K562 (cell line): ENCODE results near the gene TMEM181. TPM values are rescaled to one million over a fixed set of nuclear protein-coding genes. Genes with fewer than 3 reads are reported as not detected.
A peak's percentile ranks its signal among the peaks of the same experiment; 100 is the strongest.

Source experiments
- ESRRA ChIP-seq: fragments of 450-650 bp; IDR thresholded peaks from 2 replicates; pipeline ENCODE4 v1.6.1; 2014; ENCODE audit warnings: low read depth, mild to moderate bottlenecking, moderate library complexity, borderline replicate concordance
- IRF2 ChIP-seq: sonication (generic); formaldehyde crosslinking; IDR thresholded peaks from 2 replicates; pipeline ENCODE4 v1.8.1; 2022; ENCODE audit warnings: mild to moderate bottlenecking, missing genetic modification reagents
- JUND ChIP-seq, 2 experiments: IDR thresholded peaks; 2 replicates in 1 of 2; 3 replicates in 1 of 2; pipeline ENCODE4 v1.6.1; 2011; ENCODE audit warnings: borderline replicate concordance in 2 of 2, low read depth in 2 of 2, low read length in 2 of 2, improper control_type of control experiment in 1 of 2, missing biosample characterization in 1 of 2, missing genetic modification characterization in 1 of 2, missing genetic modification reagents in 1 of 2
- MAFK ChIP-seq: IDR thresholded peaks from 2 replicates; pipeline ENCODE4 v1.6.1; 2011; ENCODE audit warnings: low read length, improper control_type of control experiment
- MCM5 ChIP-seq: fragments of 450-650 bp; IDR thresholded peaks from 2 replicates; pipeline ENCODE4 v1.6.1; 2016; ENCODE audit warnings: low read depth
- MTA3 ChIP-seq: fragments of 450-650 bp; formaldehyde crosslinking; IDR thresholded peaks from 2 replicates; pipeline ENCODE4 v1.6.1; 2017; ENCODE audit warnings: mild to moderate bottlenecking, borderline replicate concordance
- NBN ChIP-seq: fragments of 450-650 bp; IDR thresholded peaks from 2 replicates; pipeline ENCODE4 v1.6.1; 2016; ENCODE audit warnings: low read depth, mild to moderate bottlenecking
- NR4A1 ChIP-seq, 2 experiments: fragments of 250-450 bp in 1 of 2; fragments of 450-650 bp in 1 of 2; sonication (Bioruptor Pico) in 1 of 2; IDR thresholded peaks; 2 replicates each; pipeline versions ENCODE4 v1.4.0 to v1.6.1; 2016 to 2020; ENCODE audit warnings: mild to moderate bottlenecking in 2 of 2, missing compliant biosample characterization in 1 of 2, missing genetic modification characterization in 1 of 2, moderate library complexity in 1 of 2
- POLR2AphosphoS2 ChIP-seq: IDR thresholded peaks from 2 replicates; pipeline ENCODE4 v1.6.1; 2012; ENCODE audit warnings: low read length, improper control_type of control experiment
- POLR2B ChIP-seq: fragments of 450-650 bp; IDR thresholded peaks from 2 replicates; pipeline ENCODE4 v1.6.1; 2018; ENCODE audit warnings: low read depth; ENCODE audit not compliant: partially characterized antibody
- RBM22 ChIP-seq: fragments of 200-400 bp; formaldehyde crosslinking; IDR thresholded peaks from 2 replicates; pipeline ENCODE4 v1.6.1; 2018; ENCODE audit warnings: low read length, low read depth; ENCODE audit not compliant: poor library complexity, severe bottlenecking
- TAF1 ChIP-seq: IDR thresholded peaks from 2 replicates; pipeline ENCODE4 v1.6.1; 2011; ENCODE audit warnings: mild to moderate bottlenecking, low read length, moderate library complexity; ENCODE audit not compliant: insufficient read depth, control insufficient read depth, severe bottlenecking; ENCODE audit errors: extremely low read depth
- ZNF134 ChIP-seq: fragments of 250-450 bp; sonication (Bioruptor Pico); conservative IDR thresholded peaks from 2 replicates; pipeline ENCODE4 v1.4.0; 2020
- ZNF23 ChIP-seq: fragments of 250-450 bp; sonication (Bioruptor Pico); IDR thresholded peaks from 2 replicates; pipeline ENCODE4 v1.4.0; 2020; ENCODE audit warnings: mild to moderate bottlenecking
- polyA plus RNA-seq, 8 experiments: library from polyadenylated mRNA; depleted of rRNA in 4 of 8; stranded (reverse) in 5 of 8; unstranded in 3 of 8; fragments of >200 nt; fragmentation: Nextera tagmentation in 2 of 8; fragmentation: Illumina TruSeq in 1 of 8; extraction: Ambion mirVana in 2 of 8; extraction: Trizol in 1 of 8; gene quantifications; 2 replicates each; pipeline versions ENCODE4 v1.2.1 to v1.2.3, GENCODE V29; 2011 to 2014; ENCODE audit warnings: inconsistent platforms in 1 of 8, missing spikeins in 1 of 8
- total RNA-seq, 7 experiments: library from RNA; depleted of rRNA in 6 of 7; stranded (reverse); fragments of >200 nt in 6 of 7; fragmentation: Illumina TruSeq in 2 of 7; extraction: Trizol in 2 of 7; gene quantifications; 2 replicates each; pipeline versions ENCODE4 v1.2.1 to v1.2.3, GENCODE V29; 2011 to 2021; ENCODE audit warnings: low replicate concordance in 1 of 7
- TF ChIP-seq, protein P1 (sequence below), 2 experiments: fragments of 450-650 bp; IDR thresholded peaks; 2 replicates each; pipeline ENCODE4 v1.6.1; 2016; ENCODE audit warnings: mild to moderate bottlenecking in 2 of 2, borderline replicate concordance in 1 of 2, low read depth in 1 of 2, moderate library complexity in 1 of 2
- TF ChIP-seq, protein P2 (sequence below): fragments of 250-450 bp; sonication (Bioruptor Pico); IDR thresholded peaks from 2 replicates; pipeline ENCODE4 v1.5.1; 2021; ENCODE audit warnings: mild to moderate bottlenecking

Gene TMEM181
- total and polyA plus RNA-seq, 9 of the 15 experiments (the other 6 are each of a cell fraction or from before 2014, with no cell fraction given): 5.6 to 27.2 (median 19.9) TPM

DNA sequence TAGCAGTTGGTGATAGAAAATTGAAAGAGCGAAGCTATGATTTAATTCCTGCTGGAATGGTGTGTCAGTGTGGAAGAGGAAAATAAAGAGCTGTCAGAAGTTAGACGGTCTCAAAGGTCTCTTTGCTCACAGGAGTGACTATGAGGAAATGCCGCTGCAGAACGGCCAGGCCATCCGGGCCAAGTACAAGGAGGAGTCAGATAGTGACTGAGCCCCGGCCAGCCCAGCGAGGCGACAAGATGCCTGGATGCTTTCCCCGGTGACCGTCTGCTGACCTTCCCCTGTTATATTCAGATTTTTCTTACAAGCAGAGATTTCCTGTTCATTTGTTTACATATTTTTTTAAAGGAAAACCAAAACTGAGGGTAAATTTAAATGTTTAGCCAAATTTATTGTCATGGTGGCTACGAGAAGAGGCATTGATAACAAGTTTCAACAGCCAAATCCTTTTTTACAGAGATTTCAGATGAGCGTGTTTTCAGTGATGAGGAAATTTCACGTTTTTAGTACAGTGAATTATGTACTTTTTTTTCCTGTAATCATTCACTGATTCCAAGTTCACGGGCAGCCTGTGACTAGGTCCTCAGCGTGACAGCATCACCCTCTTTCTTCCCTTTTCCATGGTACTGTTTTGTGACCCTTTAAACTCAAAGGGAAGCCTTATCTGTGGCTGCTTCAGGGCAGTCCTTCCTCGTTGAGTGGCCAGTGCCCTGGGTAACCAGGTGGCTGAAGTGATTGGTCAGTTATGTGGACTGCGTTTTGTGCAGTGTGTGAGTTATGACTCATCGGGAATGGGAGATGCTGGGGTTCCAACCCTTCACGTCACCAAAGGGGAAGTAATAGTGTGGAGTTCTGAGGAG, 72.0 kb downstream of the TMEM181 start (continued):
- no peak for TF ChIP-seq TAF1
- peak; percentile 64; the same call in 1 of the 2 replicates for TF ChIP-seq MTA3
- peak; percentile 31; the same call in 1 of the 2 replicates for TF ChIP-seq ESRRA
- TF ChIP-seq MCM5: no peak
- TF ChIP-seq NBN: peak; percentile 25; the same call in 1 of the 2 replicates
- TF ChIP-seq, protein P1, sequence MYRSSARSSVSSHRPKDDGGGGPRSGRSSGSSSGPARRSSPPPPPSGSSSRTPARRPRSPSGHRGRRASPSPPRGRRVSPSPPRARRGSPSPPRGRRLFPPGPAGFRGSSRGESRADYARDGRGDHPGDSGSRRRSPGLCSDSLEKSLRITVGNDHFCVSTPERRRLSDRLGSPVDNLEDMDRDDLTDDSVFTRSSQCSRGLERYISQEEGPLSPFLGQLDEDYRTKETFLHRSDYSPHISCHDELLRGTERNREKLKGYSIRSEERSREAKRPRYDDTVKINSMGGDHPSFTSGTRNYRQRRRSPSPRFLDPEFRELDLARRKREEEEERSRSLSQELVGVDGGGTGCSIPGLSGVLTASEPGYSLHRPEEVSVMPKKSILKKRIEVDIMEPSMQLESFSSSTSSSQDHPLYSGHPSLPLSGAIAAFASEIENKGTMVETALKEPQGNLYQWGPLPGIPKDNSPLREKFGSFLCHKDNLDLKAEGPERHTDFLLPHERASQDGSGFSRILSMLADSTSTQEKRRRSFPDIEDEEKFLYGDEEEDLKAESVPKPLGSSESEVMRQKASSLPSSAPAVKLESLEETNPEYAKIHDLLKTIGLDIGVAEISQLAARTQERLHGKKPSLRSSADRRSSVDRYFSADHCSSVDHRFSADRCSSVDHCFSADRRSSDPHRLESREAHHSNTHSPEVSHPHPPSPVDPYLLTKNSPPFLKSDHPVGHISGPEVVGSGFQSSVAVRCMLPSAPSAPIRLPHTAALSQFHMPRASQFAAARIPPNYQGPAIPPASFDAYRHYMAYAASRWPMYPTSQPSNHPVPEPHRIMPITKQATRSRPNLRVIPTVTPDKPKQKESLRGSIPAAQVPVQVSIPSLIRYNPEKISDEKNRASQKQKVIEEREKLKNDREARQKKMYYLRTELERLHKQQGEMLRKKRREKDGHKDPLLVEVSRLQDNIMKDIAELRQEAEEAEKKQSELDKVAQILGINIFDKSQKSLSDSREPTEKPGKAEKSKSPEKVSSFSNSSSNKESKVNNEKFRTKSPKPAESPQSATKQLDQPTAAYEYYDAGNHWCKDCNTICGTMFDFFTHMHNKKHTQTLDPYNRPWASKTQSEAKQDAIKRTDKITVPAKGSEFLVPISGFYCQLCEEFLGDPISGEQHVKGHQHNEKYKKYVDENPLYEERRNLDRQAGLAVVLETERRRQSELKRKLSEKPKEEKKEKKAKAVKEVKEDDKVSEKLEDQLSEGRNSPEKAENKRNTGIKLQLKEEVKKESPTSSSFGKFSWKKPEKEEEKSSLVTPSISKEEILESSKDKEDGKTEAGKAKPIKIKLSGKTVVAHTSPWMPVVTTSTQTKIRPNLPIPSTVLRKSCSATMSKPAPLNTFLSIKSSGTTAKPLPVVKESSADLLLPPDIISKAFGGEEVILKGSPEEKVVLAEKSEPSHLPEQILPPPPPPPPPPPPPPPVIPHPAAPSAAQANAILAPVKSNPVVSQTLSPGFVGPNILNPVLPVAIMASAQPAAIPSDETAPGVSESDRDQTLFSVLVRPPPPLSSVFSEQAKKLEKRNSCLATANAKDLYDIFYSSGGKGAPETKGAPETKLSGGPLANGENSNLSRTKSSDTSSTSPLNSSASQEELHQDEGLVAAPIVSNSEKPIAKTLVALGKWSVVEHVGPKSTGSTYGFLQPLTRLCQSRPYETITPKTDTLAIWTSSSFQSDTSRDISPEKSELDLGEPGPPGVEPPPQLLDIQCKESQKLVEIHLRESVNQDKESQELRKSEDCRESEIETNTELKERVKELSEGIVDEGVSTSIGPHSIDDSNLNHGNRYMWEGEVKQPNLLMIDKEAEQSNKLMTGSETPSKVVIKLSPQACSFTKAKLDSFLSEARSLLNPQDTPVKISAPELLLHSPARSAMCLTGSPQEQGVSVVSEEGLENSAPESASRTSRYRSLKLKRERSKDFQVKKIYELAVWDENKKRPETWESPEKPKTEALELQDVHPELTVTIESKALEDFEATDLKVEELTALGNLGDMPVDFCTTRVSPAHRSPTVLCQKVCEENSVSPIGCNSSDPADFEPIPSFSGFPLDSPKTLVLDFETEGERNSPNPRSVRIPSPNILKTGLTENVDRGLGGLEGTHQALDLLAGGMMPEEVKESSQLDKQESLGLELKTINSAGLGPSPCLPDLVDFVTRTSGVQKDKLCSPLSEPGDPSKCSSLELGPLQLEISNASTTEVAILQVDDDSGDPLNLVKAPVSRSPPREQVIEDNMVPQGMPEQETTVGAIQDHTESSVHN (IDR thresholded peaks at IDR 0.05; ENCODE audit: borderline replicate concordance in 1 of 2, low read depth in 1 of 2): no peak
- TF ChIP-seq NR4A1 (CRISPR knock-in tag; IDR thresholded peaks at IDR 0.05): no peak
- no peak for TF ChIP-seq NR4A1 (tag; IDR thresholded peaks at IDR 0.05)
- TF ChIP-seq, protein P2, sequence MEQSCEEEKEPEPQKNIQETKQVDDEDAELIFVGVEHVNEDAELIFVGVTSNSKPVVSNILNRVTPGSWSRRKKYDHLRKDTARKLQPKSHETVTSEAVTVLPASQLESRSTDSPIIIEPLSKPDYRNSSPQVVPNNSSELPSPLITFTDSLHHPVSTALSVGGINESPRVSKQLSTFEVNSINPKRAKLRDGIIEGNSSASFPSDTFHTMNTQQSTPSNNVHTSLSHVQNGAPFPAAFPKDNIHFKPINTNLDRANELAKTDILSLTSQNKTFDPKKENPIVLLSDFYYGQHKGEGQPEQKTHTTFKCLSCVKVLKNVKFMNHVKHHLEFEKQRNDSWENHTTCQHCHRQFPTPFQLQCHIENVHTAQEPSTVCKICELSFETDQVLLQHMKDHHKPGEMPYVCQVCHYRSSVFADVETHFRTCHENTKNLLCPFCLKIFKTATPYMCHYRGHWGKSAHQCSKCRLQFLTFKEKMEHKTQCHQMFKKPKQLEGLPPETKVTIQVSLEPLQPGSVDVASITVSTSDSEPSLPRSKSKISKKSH (CRISPR knock-in tag): no peak
- TF ChIP-seq POLR2AphosphoS2: 0 out of 2 replicates have a peak, but pooled peaks have one; percentile 40
- no peak for TF ChIP-seq ZNF134 (CRISPR knock-in tag)
- no peak for TF ChIP-seq ZNF23 (CRISPR knock-in tag)
- peak; percentile 99 for TF ChIP-seq JUND (IDR thresholded peaks at IDR 0.05; ENCODE audit: borderline replicate concordance, low read depth, low read length)
- peak; percentile 99 for TF ChIP-seq JUND (tag; IDR thresholded peaks at IDR 0.05; ENCODE audit: borderline replicate concordance, low read depth, low read length)
- TF ChIP-seq RBM22: no peak
- TF ChIP-seq MAFK: peak; percentile 49; the same call in 1 of the 2 replicates
- TF ChIP-seq IRF2: no peak
- no peak for TF ChIP-seq POLR2B
